CD4-positive, alpha-beta T cell (primary cell): ENCODE data around the gene CUL7. TPM values are rescaled to one million over a fixed set of nuclear protein-coding genes. Genes with fewer than 3 reads are reported as not detected.

Source experiments
- ATAC-seq: fragments of 200-7000 bp; cut with Tn5 transposase; one replicate; pipeline ENCODE4 v1.10.0; 2022; ENCODE audit warnings: mild to moderate bottlenecking; ENCODE audit not compliant: poor library complexity
- CTCF ChIA-PET: fragments of 350-600 bp; sonication (Branson Sonifier 250); formaldehyde crosslinking; loops from one replicate; lab custom pipeline; 2021; ENCODE audit warnings: antibody characterized with exemption, inconsistent platforms; lab: Charles Lee
- POLR2A ChIA-PET: fragments of 350-600 bp; sonication (Branson Sonifier 250); formaldehyde crosslinking; loops from one replicate; lab custom pipeline; 2021; ENCODE audit warnings: antibody characterized with exemption, inconsistent platforms; lab: Charles Lee
- DNase-seq, 14 experiments: peaks; one replicate each; pipeline ENCODE4 v3.0.0-alpha.2; 2013 to 2020; ENCODE audit warnings: mixed read lengths in 2 of 14
- H3K27ac ChIP-seq, 2 donors: one replicate each; pipeline versions ENCODE4 v1.5.1 to v1.7.0; 2013; ENCODE audit warnings: low read length in 2 of 2, low read depth in 1 of 2, mild to moderate bottlenecking in 1 of 2
- H3K27me3 ChIP-seq, 2 experiments: 1 replicate in 1 of 2; 2 replicates in 1 of 2; pipeline versions ENCODE4 v1.6.1 to v1.7.0; 2013; ENCODE audit warnings: low read length in 2 of 2, control low read depth in 1 of 2, mild to moderate bottlenecking in 1 of 2, moderate library complexity in 1 of 2; ENCODE audit not compliant: insufficient read depth in 2 of 2, control insufficient read depth in 1 of 2
- H3K36me3 ChIP-seq: one replicate; pipeline ENCODE4 v1.6.1; 2013; ENCODE audit warnings: low read length, control low read depth; ENCODE audit not compliant: insufficient read depth
- H3K4me1 ChIP-seq: one replicate; pipeline ENCODE4 v1.6.1; 2013; ENCODE audit warnings: low read length, control low read depth; ENCODE audit not compliant: insufficient read depth
- H3K4me3 ChIP-seq: one replicate; pipeline ENCODE4 v1.5.1; 2013; ENCODE audit warnings: mild to moderate bottlenecking, low read length, moderate library complexity
- H3K9me3 ChIP-seq, 2 experiments: 1 replicate in 1 of 2; 2 replicates in 1 of 2; pipeline versions ENCODE4 v1.6.1 to v1.7.0; 2013; ENCODE audit warnings: low read length in 2 of 2, mild to moderate bottlenecking in 2 of 2, control low read depth in 1 of 2, moderate library complexity in 1 of 2; ENCODE audit not compliant: control insufficient read depth in 1 of 2, insufficient read depth in 1 of 2
- H3K27ac Mint-ChIP-seq: one replicate; pipeline ENCODE4 v1.8.0; 2020; ENCODE audit warnings: mixed read lengths
- H3K27me3 Mint-ChIP-seq: one replicate; pipeline ENCODE4 v1.8.0; 2021; ENCODE audit warnings: mixed read lengths
- H3K36me3 Mint-ChIP-seq: one replicate; pipeline ENCODE4 v1.8.0; 2021; ENCODE audit warnings: low read depth, mixed read lengths
- H3K4me1 Mint-ChIP-seq: one replicate; pipeline ENCODE4 v1.8.0; 2021; ENCODE audit warnings: low read depth, mixed read lengths
- H3K4me3 Mint-ChIP-seq: one replicate; pipeline ENCODE4 v1.8.0; 2020; ENCODE audit warnings: mild to moderate bottlenecking, mixed read lengths
- H3K9me3 Mint-ChIP-seq: one replicate; pipeline ENCODE4 v1.8.0; 2020; ENCODE audit warnings: mixed read lengths
- intact Hi-C, 2 experiments: fragments of 100-400 bp; cut with DNase I in 1 of 2; cut with micrococcal nuclease in 1 of 2; formaldehyde crosslinking; loops; one replicate each; pipeline versions ENCODE4 v1.15.1 to v1.9.0; 2023 to 2025; cut with DNase I, micrococcal nuclease
- polyA plus RNA-seq, 2 donors: library from polyadenylated mRNA; unstranded; fragments of 120-200 nt; gene quantifications; one replicate each; pipeline ENCODE4 v1.2.1, GENCODE V29; 2013
- total RNA-seq, 174 experiments: library from RNA in 2 of 174; stranded (reverse) in 2 of 174; gene quantifications; one replicate each; pipeline ENCODE4 v1.2.3 and lab custom pipeline; 2021 to 2026
- TF ChIP-seq, protein P1 (sequence below): fragments of 200-600 bp; IDR thresholded peaks from one replicate; pipeline ENCODE4 v1.8.0; 2022; ENCODE audit warnings: antibody characterized with exemption, mild to moderate bottlenecking

CUL7 gene
- total RNA-seq, result 1 to 10 TPM; 5.9 to 6.9 TPM
- polyA plus RNA-seq (2013, experiment 1 of 2), result 6.4 TPM
- 8.5 TPM for polyA plus RNA-seq (2013, experiment 2 of 2)
- 6.5 to 45.2 (median 27.8) reads per million in 172 experiments for total RNA-seq (lab: John Stamatoyannopoulos, UW)

DNA sequence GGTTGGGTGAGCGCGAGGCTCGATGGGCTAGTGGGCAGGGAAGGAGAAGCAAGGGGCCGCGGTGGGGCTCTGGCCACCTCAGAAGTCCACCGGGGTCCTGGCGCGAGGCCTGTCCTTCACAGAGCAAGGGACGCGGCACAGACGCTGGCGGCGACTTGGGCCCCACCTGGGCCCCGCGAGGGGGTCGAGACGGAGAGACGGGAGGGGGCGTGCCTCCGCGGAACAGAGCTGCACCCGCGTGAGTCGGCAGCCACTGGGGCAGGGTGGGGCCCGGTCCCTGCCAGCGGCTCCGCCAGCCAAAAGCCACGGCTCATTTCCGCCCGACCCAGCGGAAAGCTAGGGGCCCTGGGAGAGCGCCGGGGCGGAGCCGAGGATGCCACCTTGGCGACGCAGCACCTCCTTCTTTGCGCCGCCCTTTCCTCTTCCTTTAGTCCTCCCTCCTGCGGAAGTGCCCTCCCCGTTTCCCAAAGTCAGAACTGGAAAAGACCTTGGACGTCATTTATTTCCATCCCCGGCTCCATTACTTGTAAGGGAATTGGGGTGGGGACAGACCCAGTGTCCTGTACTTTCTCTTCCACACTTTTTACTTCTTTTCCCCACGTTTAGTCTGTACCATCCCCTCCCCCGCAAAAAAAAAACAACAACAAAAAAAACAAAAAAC is at the start of gene CUL7:
CUL7 (minus strand) TSS at position 307 of the 661 bp plus-strand sequence. CDS start 1,063 bp downstream, outside the sequence.
- Mint-ChIP-seq H3K4me1 (peaks cover 59% of the 10 kb centered on the region), H3K27me3 (no peaks in the 10 kb centered on the region), H3K4me3 (peak within 1 kb of the TSS; percentile 98), H3K27ac (peak within 1 kb of the TSS; percentile 96), H3K9me3 (no peaks in the 10 kb centered on the region), H3K36me3 (peaks cover 67% of the 10 kb centered on the region)
- peak within 1 kb of the TSS; percentile 93 for H3K4me3 ChIP-seq
- DNase-seq (peak; percentile 78 to 95 (median 89)), ATAC-seq (peak; percentile 99)
- TF ChIP-seq, protein P1, sequence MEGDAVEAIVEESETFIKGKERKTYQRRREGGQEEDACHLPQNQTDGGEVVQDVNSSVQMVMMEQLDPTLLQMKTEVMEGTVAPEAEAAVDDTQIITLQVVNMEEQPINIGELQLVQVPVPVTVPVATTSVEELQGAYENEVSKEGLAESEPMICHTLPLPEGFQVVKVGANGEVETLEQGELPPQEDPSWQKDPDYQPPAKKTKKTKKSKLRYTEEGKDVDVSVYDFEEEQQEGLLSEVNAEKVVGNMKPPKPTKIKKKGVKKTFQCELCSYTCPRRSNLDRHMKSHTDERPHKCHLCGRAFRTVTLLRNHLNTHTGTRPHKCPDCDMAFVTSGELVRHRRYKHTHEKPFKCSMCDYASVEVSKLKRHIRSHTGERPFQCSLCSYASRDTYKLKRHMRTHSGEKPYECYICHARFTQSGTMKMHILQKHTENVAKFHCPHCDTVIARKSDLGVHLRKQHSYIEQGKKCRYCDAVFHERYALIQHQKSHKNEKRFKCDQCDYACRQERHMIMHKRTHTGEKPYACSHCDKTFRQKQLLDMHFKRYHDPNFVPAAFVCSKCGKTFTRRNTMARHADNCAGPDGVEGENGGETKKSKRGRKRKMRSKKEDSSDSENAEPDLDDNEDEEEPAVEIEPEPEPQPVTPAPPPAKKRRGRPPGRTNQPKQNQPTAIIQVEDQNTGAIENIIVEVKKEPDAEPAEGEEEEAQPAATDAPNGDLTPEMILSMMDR, result no peak
- ChIA-PET CTCF (interaction anchor here (0.6 to 1.5 kb wide), 7 partner anchors 32 to 175 kb away, joined by 3 to 7 read pairs (median 4); partner anchors contain the start of genes DNPH1, KLHDC3, MEA1 and RRP36), POLR2A (interaction anchor here (0.6 to 3.2 kb wide), 21 partner anchors 11 to 1266 kb away, joined by 3 to 50 read pairs (median 5); partner anchors contain the start of genes BICRAL, CNPY3, CUL9 and KLHDC3)
- peak within 1 kb of the TSS; percentile 76 to 84 for H3K27ac ChIP-seq
- peaks cover 37% of the 10 kb centered on the region for H3K36me3 ChIP-seq
- intact Hi-C loops, result loop anchor here (2.0 to 10.0 kb wide), 4 partner anchors 76 to 1159 kb away; partner anchors contain the start of genes PEX6 (in 2 of the 2), CNPY3 (in 1 of the 2), GTPBP2 (in 1 of the 2) and USP49 (in 1 of the 2)
- H3K27me3 ChIP-seq, result no peaks in the 10 kb centered on the region
- peaks cover 45% of the 10 kb centered on the region for H3K4me1 ChIP-seq
- no peaks in the 10 kb centered on the region for H3K9me3 ChIP-seq

DNA sequence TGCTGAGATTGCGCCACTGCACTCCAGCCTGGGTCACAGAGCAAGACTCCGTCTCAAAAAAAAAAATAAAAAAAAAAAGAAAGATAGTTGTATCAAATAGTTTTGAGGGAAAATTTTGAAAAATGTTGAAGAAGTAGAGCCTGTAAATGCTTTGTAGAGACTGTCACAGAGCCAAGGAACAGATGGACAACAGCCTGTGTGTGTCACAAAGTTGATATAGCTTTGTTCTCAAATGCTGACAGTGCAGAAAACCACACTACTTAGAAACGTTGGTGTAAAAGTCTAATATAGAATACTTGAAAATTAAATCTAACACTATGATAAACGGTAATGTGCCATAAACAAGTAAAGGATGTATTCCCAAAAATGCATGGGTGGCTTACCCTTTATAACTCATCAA is 47.8 kb upstream of the CUL7 start:
- Histone ChIP-seq H3K9me3 (no peaks in the 10 kb centered on the region), H3K4me3 (no peak overlapping the region)
- CTCF ChIA-PET, result no interaction called here

DNA sequence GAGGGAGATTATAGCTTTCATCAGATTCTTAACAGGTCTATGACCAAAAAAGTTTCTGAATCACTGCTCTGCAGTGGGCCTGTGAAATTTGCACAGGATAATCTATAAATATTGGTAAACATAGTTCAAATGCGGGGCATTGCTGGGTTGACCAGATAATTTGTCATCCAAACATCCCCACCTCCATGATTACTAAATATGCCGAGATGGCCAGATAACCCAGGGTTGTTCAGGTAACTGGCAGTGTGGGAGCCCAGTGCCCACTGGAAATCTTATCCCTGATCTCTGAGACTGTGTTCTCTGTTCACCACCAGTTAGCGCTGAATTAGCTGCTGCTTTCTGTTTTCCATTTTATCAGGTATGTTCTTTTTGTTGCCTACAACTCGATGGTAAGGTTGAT is 43.9 kb upstream of the CUL7 start:
- Mint-ChIP-seq H3K27ac (no peak overlapping the region), H3K4me1 (peaks cover 23% of the 10 kb centered on the region), H3K9me3 (no peaks in the 10 kb centered on the region), H3K36me3 (no peaks in the 10 kb centered on the region), H3K27me3 (no peaks in the 10 kb centered on the region), H3K4me3 (no peak overlapping the region)
- H3K4me3 ChIP-seq, result no peak overlapping the region
- no peaks in the 10 kb centered on the region for H3K9me3 ChIP-seq
- no peaks in the 10 kb centered on the region for H3K4me1 ChIP-seq
- no peaks in the 10 kb centered on the region for H3K36me3 ChIP-seq
- DNase-seq, result no peak
- H3K27me3 ChIP-seq, result no peaks in the 10 kb centered on the region
- TF ChIP-seq, protein P1, result no peak
- ChIA-PET POLR2A (no interaction called here), CTCF (interaction anchor here (0.6 kb wide), 1 partner anchor 272 kb away, joined by 3 read pairs; the partner anchor contains the start of gene ZNF318)
- no peak for ATAC-seq
- intact Hi-C loops, result no loop called here
- no peak overlapping the region for H3K27ac ChIP-seq

More for the DNA sequence above, 47.8 kb upstream of the CUL7 start:
- TF ChIP-seq, protein P1, result no peak
- DNase-seq (no peak), ATAC-seq (no peak)
- Mint-ChIP-seq H3K27me3 (no peaks in the 10 kb centered on the region), H3K27ac (no peak overlapping the region), H3K36me3 (no peaks in the 10 kb centered on the region), H3K4me1 (peaks cover 4% of the 10 kb centered on the region), H3K4me3 (no peak overlapping the region), H3K9me3 (no peaks in the 10 kb centered on the region)
- intact Hi-C loops, result no loop called here
- POLR2A ChIA-PET, result no interaction called here
- H3K4me1 ChIP-seq, result no peaks in the 10 kb centered on the region
- H3K36me3 ChIP-seq, result no peaks in the 10 kb centered on the region
- no peaks in the 10 kb centered on the region for H3K27me3 ChIP-seq
- H3K27ac ChIP-seq, result no peak overlapping the region
